ENCODE data around the gene SEC11A.
"Not testable (repeated sequence)": the region's sequence is repeated elsewhere in the genome, so short reads cannot be mapped to it uniquely, and the experiment has no call there.

SEC11A gene

DNA sequence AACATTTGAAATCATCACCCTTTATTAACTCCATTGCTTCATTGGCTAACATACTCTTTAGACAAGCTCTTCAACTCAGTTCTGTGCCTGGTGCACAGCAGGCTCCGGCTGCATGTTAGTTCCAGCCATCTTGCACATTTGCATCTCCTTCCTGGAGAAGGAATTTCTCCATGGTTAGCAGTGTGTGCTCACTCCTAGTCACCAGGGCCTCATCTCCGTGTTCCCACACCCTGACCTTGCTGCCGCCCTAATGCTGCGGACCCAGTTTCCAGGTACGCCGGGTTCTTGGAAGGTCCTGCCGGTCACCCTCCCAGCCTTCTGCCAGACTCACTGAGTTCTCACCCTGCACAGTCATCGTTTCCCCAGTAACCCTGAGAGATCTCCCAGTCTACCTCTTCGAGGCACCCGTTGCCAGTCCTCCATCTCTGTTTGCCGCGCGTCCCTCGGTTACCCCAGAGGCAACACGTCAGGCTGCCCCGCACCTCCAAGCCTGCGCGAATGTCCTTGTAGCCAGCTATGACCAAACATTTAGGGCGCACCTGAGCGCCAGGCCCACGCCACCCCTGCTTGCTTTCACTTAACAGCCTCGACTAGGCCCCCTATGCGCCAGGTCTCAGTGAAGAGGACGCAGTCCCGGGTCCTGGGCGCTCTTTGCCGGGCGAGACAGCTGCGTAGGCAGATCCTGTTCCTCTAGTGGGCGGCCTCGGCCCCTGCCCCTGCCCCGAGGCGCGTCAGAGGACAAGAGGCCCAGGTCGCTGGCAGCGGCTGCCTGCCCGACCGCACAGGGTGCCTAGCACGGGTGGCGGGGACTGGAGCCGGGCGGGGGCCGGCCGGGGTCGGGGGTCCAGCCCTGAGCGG is 31.7 kb upstream of the SEC11A start:
- Histone ChIP-seq H3K36me3 (no peaks in the 10 kb centered on the region), H3K9me3 (no peaks in the 10 kb centered on the region), H3K4me1 (ENCODE audit: control insufficient read depth in 1 of 2, insufficient read depth in 1 of 2, low read depth in 1 of 2, low read length in 1 of 2) (peaks cover 61 to 62% of the 10 kb centered on the region in 2 experiments)

DNA sequence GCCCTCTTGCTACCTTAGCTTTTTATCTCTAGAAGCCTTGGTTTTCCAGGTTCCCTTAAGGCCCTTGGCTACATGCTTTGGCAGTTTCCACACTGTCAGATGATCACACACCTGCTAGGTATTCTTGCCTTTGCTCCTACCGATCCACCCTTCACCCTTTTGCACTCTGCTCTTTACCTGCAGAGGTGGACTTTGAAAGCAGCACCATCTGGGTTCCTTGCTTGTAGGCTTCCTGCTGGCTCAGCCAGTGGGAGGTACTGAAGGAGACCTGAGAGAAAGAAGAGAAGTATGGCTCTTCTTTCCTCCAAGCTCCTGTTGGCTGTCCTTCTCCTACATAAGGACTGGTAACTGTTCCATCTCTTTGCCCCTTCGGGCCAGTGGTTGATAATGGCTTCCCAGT is 25.2 kb upstream of the SEC11A start:
- TF ChIP-seq, protein P1, sequence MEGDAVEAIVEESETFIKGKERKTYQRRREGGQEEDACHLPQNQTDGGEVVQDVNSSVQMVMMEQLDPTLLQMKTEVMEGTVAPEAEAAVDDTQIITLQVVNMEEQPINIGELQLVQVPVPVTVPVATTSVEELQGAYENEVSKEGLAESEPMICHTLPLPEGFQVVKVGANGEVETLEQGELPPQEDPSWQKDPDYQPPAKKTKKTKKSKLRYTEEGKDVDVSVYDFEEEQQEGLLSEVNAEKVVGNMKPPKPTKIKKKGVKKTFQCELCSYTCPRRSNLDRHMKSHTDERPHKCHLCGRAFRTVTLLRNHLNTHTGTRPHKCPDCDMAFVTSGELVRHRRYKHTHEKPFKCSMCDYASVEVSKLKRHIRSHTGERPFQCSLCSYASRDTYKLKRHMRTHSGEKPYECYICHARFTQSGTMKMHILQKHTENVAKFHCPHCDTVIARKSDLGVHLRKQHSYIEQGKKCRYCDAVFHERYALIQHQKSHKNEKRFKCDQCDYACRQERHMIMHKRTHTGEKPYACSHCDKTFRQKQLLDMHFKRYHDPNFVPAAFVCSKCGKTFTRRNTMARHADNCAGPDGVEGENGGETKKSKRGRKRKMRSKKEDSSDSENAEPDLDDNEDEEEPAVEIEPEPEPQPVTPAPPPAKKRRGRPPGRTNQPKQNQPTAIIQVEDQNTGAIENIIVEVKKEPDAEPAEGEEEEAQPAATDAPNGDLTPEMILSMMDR (IDR thresholded peaks at IDR 0.05) = no peak
- peak overlapping the region; percentile 52 for H3K27ac ChIP-seq
- no peaks in the 10 kb centered on the region for H3K36me3 ChIP-seq
- no peaks in the 10 kb centered on the region for H3K27me3 ChIP-seq
- no peaks in the 10 kb centered on the region for H3K9me3 ChIP-seq
- H3K4me3 ChIP-seq (ENCODE audit: low read depth in 1 of 2, low read length in 1 of 2) = no peak overlapping the region
- peaks cover 41 to 48% of the 10 kb centered on the region in 2 experiments for H3K4me1 ChIP-seq (ENCODE audit: control insufficient read depth in 1 of 2, insufficient read depth in 1 of 2, low read depth in 1 of 2, low read length in 1 of 2)

More for the DNA sequence above, 31.7 kb upstream of the SEC11A start:
- no peaks in the 10 kb centered on the region for H3K27me3 ChIP-seq
- TF ChIP-seq, protein P1 (IDR thresholded peaks at IDR 0.05) = peak; percentile 53
- H3K27ac ChIP-seq = peak overlapping the region; percentile 100
- peak overlapping the region; percentile 95 for H3K4me3 ChIP-seq (ENCODE audit: low read depth in 1 of 2, low read length in 1 of 2)

DNA sequence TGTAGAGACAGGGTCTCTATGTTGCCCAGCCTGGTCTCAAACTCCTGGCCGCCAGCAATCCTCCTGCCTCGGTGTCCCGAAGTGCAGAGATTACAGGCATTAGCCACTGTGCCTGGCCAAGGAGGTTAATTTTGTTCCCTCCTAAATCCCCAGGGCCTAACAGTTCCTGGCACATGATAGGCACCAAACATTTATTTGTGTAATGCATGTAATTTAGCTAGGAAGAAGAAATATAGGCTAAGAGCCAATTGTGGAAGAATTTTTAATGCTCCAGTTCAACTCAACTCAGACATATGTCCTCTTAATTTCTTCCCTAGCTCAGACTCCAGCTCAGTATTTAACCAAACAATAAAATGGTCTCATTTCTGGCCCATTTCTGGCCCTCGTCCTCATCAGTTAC is 24.8 kb upstream of the SEC11A start:
- H3K27ac ChIP-seq = peak overlapping the region; percentile 52
- no peaks in the 10 kb centered on the region for H3K36me3 ChIP-seq
- no peaks in the 10 kb centered on the region for H3K9me3 ChIP-seq
- peaks cover 41 to 48% of the 10 kb centered on the region in 2 experiments for H3K4me1 ChIP-seq (ENCODE audit: control insufficient read depth in 1 of 2, insufficient read depth in 1 of 2, low read depth in 1 of 2, low read length in 1 of 2)
- TF ChIP-seq, protein P1 (IDR thresholded peaks at IDR 0.05) = no peak
- H3K4me3 ChIP-seq (ENCODE audit: low read depth in 1 of 2, low read length in 1 of 2) = no peak overlapping the region
- H3K27me3 ChIP-seq = no peaks in the 10 kb centered on the region

DNA sequence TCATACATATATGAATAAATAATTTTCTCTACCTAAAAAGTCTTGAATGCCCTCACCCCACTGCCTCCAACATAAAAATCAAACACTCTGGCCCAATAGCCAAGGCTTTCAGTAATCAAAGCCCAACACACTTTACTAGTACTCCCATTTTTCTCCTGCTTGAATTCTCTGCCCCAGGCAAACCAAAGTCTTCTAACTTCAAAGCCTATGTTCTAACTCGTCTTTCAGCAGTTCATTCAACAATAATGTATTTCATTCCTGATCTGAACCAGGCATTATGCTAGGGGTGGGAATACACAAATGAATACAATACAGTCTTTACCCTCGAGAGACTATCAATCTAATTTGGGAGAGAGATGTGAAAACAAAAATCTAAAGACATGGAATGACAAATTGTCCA is 21.1 kb upstream of the SEC11A start:
- Histone ChIP-seq H3K36me3 (no peaks in the 10 kb centered on the region), H3K4me3 (ENCODE audit: low read depth in 1 of 2, low read length in 1 of 2) (no peak overlapping the region), H3K4me1 (ENCODE audit: control insufficient read depth in 1 of 2, insufficient read depth in 1 of 2, low read depth in 1 of 2, low read length in 1 of 2) (peaks cover 56 to 59% of the 10 kb centered on the region in 2 experiments), H3K27ac (peak overlapping the region; percentile 99), H3K9me3 (no peaks in the 10 kb centered on the region), H3K27me3 (no peaks in the 10 kb centered on the region)
- TF ChIP-seq, protein P1 (IDR thresholded peaks at IDR 0.05) = no peak

DNA sequence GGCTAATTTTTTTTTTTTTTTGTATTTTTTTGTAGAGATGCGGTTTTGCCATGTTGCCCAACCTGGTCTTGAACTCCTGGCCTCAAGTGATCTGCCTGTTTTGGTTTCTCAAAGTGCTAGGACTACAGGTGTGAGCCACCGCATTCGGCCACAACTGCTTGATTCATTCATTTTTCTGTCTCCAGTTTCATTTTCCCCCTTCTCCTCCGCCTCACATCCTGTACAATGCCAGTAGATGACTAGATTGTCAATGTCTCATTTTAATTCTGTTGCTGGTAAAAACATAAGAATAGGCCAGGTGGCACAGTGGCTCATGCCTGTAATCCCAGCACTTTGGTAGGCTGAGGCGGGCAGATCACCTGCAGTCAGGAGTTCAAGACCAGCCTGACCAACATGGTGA is 20.4 kb upstream of the SEC11A start:
- Histone ChIP-seq H3K27ac (peak overlapping the region; percentile 99), H3K9me3 (no peaks in the 10 kb centered on the region), H3K27me3 (no peaks in the 10 kb centered on the region), H3K4me1 (ENCODE audit: control insufficient read depth in 1 of 2, insufficient read depth in 1 of 2, low read depth in 1 of 2, low read length in 1 of 2) (peaks cover 56 to 65% of the 10 kb centered on the region in 2 experiments), H3K4me3 (ENCODE audit: low read depth in 1 of 2, low read length in 1 of 2) (peak overlapping the region in 1 of 2 experiments; percentile 41), H3K36me3 (no peaks in the 10 kb centered on the region)
- TF ChIP-seq, protein P1 (IDR thresholded peaks at IDR 0.05) = no peak

DNA sequence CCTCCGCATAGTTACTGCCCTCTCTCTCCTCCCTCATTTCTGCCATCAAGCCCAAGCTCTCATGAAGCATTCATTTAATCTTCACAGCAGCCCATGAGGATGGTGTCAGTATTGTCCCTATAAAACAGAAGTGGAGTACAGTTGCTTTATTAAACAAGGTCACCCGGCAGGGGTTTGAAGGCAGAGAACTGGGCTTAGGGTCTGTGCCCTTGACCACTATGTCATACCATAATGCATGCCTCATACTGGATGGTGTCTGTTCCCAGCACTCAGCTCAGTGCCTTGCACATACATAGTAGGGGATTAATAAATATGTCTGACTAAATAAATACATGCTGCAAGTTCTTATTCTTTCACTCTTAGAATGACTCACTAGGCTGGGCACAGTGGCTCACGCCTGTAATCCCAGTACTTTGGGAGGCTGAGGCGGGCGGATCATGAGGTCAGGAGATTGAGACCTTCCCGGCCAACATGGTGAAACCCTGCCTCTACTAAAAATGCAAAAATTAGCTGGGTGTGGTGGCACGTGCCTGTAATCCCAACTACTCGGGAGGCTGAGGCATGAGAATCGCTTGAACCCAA is 19.6 kb upstream of the SEC11A start:
- peaks cover 59 to 66% of the 10 kb centered on the region in 2 experiments for H3K4me1 ChIP-seq (ENCODE audit: control insufficient read depth in 1 of 2, insufficient read depth in 1 of 2, low read depth in 1 of 2, low read length in 1 of 2)
- peak overlapping the region; percentile 99 for H3K27ac ChIP-seq
- not testable (repeated sequence) for H3K27me3 ChIP-seq, H3K9me3 ChIP-seq, H3K36me3 ChIP-seq
- H3K4me3 ChIP-seq (ENCODE audit: low read depth in 1 of 2, low read length in 1 of 2) = peak overlapping the region; percentile 41 to 51

Measured in neutrophil (primary cell).